Left lung (tissue), 10 donors: ENCODE results near the gene SLC22A4. TPM values are rescaled to one million over a fixed set of nuclear protein-coding genes. Genes with fewer than 3 reads are reported as not detected.

Source experiments
- ATAC-seq: fragments of 200-7000 bp; cut with Tn5 transposase; one replicate; pipeline ENCODE4 v1.9.1; 2020; ENCODE audit warnings: moderate library complexity
- DNase-seq, 4 donors: peaks; one replicate each; pipeline ENCODE4 v3.0.0-alpha.2; 2013 to 2020
- H3K27ac ChIP-seq, 2 donors: fragments of 200-600 bp; sonication (generic) in 1 of 2; one replicate each; pipeline versions ENCODE4 v1.5.0 to v1.8.0; 2020 to 2021
- H3K27me3 ChIP-seq, 2 donors: fragments of 200-600 bp; sonication (generic) in 1 of 2; one replicate each; pipeline versions ENCODE4 v1.5.0 to v1.8.0; 2020 to 2021
- H3K36me3 ChIP-seq, 2 donors: fragments of 200-600 bp; sonication (generic) in 1 of 2; one replicate each; pipeline versions ENCODE4 v1.5.0 to v1.8.0; 2020 to 2021
- H3K4me1 ChIP-seq, 2 donors: fragments of 200-600 bp; one replicate each; pipeline ENCODE4 v1.8.0; 2021
- H3K4me3 ChIP-seq, 2 donors: fragments of 200-600 bp; sonication (generic) in 1 of 2; one replicate each; pipeline versions ENCODE4 v1.5.0 to v1.8.0; 2020 to 2021; ENCODE audit warnings: mild to moderate bottlenecking in 1 of 2
- H3K9me3 ChIP-seq, 2 donors: fragments of 200-600 bp; sonication (generic) in 1 of 2; one replicate each; pipeline versions ENCODE4 v1.5.0 to v1.8.0; 2020 to 2021
- CTCF ChIP-seq, 2 donors: fragments of 200-600 bp; sonication (generic) in 1 of 2; IDR thresholded peaks; one replicate each; pipeline versions ENCODE4 v1.5.0 to v1.8.0; 2021; ENCODE audit warnings: antibody characterized with exemption in 2 of 2
- intact Hi-C, 2 donors: fragments of 100-400 bp; cut with DNase I; formaldehyde crosslinking; loops; one replicate each; pipeline versions ENCODE4 v1.11.2 to v1.14.2; 2022
- polyA plus RNA-seq, 6 donors: library from polyadenylated mRNA; unstranded; fragments of 120-200 nt; gene quantifications; one replicate each; pipeline ENCODE4 v1.2.1, GENCODE V29; 2013; ENCODE audit not compliant: insufficient read length in 6 of 6
- total RNA-seq, 2 donors: library from RNA; stranded (reverse); fragmentation: NEBNext Ultra II Directional; extraction: Animal tissue kit (Norgen Biotek cat#: 25700); gene quantifications; one replicate each; pipeline ENCODE4 v1.2.1, GENCODE V29; 2021
- donor health status: DM: no; HTN: yes; CAD: no.
- donor health status: DM: no; HTN: no; CAD: no.

Gene SLC22A4
- total and polyA plus RNA-seq, 8 donors: 1.0 to 10.3 (median 3.4) TPM

DNA sequence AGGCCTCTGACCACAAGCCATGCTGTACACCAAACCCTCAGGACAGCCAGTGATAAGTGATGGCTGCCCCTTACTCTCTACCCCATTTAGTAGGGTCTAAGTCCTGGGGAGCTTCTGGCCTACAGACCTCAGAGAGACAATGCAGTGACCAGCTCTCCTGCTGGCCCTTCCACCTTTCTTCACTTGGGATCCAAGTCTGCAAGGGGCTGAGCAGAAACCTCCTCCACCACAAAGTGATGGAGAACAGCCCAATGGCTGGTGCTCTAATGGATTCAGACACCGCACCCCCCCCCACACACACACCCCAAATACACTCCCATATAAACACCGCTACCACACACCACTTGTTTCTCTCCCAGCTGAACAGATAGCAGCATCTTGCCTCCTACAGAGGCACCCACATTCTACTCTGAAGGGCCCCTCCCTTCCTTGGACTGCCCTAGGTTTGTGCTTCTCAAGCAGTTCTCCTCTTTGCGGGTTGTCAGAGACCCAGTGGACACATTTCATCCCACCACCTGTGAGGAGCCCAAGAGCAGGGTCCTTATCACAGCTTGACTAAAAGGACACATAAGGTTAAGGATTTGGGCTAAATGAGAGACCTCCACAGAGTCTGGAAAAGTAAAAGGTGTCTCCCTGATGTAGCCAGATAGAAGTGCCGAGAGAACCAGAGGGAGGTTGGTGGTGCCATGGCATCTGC lies 38.0 kb upstream of the SLC22A4 start:
- no peak overlapping the region for H3K4me3 ChIP-seq
- intact Hi-C loops: no loop called here
- no peak for TF ChIP-seq CTCF (IDR thresholded peaks at IDR 0.05)
- H3K27me3 ChIP-seq: peaks cover 0 to 24% of the 10 kb centered on the region in 2 donors
- H3K4me1 ChIP-seq: peaks cover 11 to 31% of the 10 kb centered on the region in 2 donors
- ATAC-seq: no peak
- DNase-seq: no peak
- H3K27ac ChIP-seq: no peak overlapping the region
- no peaks in the 10 kb centered on the region for H3K36me3 ChIP-seq
- no peaks in the 10 kb centered on the region for H3K9me3 ChIP-seq

DNA sequence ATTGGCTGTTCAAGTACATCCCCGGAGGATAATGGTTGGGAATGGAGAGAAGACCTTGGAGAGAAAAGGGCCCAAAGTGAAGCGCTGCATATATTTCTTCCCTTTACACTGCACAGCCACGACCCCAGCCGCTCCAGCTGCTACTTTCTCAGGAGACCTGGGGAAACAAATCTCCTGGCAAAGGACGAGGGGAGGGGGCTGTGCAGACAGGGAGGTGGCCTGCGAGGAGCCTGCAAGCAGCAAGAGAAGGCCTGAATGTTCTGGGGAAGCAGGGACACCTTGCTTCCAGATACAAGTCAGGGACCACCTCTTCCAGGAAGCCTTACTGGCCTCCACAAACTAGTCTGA lies 37.4 kb upstream of the SLC22A4 start:
- intact Hi-C loops: no loop called here
- no peaks in the 10 kb centered on the region for H3K9me3 ChIP-seq
- H3K27me3 ChIP-seq: peaks cover 0 to 24% of the 10 kb centered on the region in 2 donors
- no peak overlapping the region for H3K4me3 ChIP-seq
- DNase-seq (no peak), ATAC-seq (no peak)
- no peaks in the 10 kb centered on the region for H3K36me3 ChIP-seq
- H3K27ac ChIP-seq: no peak overlapping the region
- peaks cover 12 to 31% of the 10 kb centered on the region in 2 donors for H3K4me1 ChIP-seq
- no peak for TF ChIP-seq CTCF (IDR thresholded peaks at IDR 0.05)

DNA sequence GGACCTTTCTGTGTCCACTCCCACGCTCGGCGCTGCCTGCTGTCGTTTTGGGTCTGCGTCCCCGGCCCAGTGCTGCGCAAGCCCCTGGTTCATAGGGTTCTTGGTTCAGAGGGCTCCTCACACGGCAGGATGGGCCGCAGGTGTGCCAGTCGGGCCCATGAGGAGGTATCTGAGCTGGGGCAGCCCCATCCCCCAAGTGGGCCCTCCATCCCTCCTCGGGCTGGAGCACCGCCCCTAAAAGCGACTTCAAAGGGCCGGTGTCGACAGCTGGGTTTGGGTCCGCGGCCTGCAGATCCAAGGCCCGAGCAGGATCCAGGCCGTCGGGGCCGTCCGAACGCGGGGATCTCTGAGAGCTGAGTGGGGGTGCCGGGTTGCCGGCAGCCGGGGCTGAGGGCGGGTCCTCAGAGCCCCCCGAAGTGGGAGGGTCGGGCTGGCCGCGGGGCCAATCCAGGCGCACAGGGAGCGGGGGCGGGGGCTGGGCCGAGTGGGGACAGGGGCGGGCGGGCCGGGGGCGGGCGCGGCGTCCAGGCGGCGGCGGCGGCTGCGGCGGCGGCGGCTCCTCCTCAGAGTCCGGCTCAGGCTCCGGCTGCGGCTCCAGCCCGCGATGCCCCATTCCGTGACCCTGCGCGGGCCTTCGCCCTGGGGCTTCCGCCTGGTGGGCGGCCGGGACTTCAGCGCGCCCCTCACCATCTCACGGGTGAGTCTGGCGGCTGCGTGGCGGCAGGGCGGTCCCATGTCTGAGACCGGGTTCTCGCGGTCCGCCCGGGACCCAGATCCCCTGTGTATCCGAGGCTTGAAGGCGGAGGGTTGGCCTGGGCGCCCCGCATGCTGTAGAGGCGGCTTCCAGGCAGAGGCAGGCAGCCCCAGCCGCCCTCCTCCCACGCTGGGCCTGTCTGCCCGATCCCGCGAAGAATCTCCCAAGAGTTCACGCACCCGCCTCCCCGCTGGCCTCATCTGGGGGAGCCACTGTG lies 36.8 kb upstream of the SLC22A4 start, which contains the start of gene PDLIM4:
Gene PDLIM4, plus strand, starts transcription at position 566 of the 971 bp plus-strand sequence. Its CDS starts 39 bp downstream, at position 605.
- intact Hi-C loops: no loop called here
- TF ChIP-seq CTCF (IDR thresholded peaks at IDR 0.05): no peak
- Histone ChIP-seq H3K36me3 (no peaks in the 10 kb centered on the region), H3K27me3 (peaks cover 0 to 24% of the 10 kb centered on the region in 2 donors), H3K4me3 (peak within 1 kb of the TSS; percentile 25 to 33), H3K27ac (peak within 1 kb of the TSS in 1 of 2 donors; percentile 65), H3K9me3 (no peaks in the 10 kb centered on the region), H3K4me1 (peaks cover 12 to 31% of the 10 kb centered on the region in 2 donors)
- ATAC-seq (peak; percentile 38), DNase-seq (peak in 1 of 4 donors; percentile 68)

GRCh38 chr5:132258102-132259068 lies 35.8 kb upstream of the SLC22A4 start:
- H3K4me3 ChIP-seq: peak overlapping the region; percentile 25 to 33
- peaks cover 0 to 24% of the 10 kb centered on the region in 2 donors for H3K27me3 ChIP-seq
- ATAC-seq (peak; percentile 34), DNase-seq (no peak)
- H3K27ac ChIP-seq: peak overlapping the region in 1 of 2 donors; percentile 65
- TF ChIP-seq CTCF (IDR thresholded peaks at IDR 0.05): no peak
- no peaks in the 10 kb centered on the region for H3K9me3 ChIP-seq
- intact Hi-C loops: no loop called here
- H3K36me3 ChIP-seq: no peaks in the 10 kb centered on the region
- peaks cover 12 to 31% of the 10 kb centered on the region in 2 donors for H3K4me1 ChIP-seq
